ENCODE results near the gene RPL10A.

RPL10A gene

DNA sequence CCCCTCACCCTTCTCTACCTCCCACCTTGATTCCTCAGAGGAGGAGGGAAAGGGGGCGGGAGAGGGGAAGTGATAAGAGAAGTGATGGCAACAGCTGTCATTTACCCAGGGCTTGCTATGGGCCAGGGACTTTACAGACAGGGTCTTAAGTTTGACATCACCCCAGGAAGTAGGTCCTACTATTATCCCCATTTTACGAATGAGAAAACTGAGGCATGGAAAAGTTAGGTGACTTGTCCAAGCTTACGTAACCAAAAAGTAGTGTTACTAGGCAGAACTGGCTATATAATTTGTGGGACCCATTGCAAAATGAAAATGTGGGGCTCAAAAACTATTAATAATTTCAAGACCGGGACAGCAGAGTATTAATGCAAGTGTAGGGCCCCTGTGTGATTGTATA lies 26.6 kb upstream of the RPL10A start:
- TF ChIP-seq, protein P1, sequence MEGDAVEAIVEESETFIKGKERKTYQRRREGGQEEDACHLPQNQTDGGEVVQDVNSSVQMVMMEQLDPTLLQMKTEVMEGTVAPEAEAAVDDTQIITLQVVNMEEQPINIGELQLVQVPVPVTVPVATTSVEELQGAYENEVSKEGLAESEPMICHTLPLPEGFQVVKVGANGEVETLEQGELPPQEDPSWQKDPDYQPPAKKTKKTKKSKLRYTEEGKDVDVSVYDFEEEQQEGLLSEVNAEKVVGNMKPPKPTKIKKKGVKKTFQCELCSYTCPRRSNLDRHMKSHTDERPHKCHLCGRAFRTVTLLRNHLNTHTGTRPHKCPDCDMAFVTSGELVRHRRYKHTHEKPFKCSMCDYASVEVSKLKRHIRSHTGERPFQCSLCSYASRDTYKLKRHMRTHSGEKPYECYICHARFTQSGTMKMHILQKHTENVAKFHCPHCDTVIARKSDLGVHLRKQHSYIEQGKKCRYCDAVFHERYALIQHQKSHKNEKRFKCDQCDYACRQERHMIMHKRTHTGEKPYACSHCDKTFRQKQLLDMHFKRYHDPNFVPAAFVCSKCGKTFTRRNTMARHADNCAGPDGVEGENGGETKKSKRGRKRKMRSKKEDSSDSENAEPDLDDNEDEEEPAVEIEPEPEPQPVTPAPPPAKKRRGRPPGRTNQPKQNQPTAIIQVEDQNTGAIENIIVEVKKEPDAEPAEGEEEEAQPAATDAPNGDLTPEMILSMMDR (IDR thresholded peaks at IDR 0.05), result no peak

DNA sequence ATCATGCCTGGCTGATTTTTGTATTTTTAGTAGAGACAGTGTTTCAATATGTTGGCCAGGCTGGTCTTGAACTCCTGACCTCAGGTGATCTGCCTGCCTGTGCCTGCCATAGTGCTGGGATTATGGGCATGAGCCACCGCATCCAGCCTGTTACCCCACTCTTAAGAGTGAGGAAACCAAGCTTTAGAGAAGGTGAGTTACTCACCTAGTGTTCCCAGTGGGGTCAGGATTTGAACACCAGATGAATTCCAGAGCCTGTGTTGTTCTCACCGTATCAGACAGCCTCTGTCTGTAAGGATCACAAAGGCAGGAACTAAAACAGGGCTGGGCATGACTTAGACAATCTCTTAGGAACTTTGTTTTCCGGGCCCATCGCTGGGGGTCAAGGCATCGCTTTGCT lies 25.5 kb upstream of the RPL10A start:
- TF ChIP-seq, protein P1 (IDR thresholded peaks at IDR 0.05), result no peak

DNA sequence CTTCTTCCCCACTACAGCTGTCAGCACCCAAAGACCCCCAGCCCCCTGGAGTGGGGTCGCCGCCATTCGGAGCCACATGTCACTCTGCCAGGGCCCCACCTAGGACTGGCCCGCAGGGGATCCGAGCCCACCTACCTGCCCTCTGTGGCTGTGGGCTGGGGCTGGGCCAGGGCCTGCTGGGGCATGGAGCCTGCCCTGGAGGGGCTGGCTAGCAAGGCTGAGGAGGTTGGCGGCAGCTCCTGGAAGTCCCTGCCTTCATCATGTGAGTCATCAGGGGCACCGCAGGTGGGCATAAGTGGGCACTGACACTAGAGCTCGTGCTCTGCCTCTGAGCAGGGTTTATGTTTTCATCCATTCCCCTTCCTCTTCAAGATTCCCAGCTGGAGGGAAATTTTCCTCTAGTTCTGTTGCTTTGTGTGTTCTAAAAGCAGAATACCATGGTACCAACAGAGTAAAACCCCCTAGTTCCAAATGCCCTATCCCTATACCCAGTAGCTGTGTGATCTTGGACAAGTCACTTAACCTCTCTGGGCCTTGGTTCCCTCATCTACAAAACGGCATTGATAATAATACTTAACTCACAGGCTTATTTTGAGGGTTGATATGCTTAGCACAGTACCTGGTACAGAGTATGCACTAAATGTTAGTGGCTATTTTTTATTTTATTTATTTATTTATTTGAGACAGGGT lies 24.7 kb upstream of the RPL10A start:
- TF ChIP-seq, protein P1 (IDR thresholded peaks at IDR 0.05), result no peak

DNA sequence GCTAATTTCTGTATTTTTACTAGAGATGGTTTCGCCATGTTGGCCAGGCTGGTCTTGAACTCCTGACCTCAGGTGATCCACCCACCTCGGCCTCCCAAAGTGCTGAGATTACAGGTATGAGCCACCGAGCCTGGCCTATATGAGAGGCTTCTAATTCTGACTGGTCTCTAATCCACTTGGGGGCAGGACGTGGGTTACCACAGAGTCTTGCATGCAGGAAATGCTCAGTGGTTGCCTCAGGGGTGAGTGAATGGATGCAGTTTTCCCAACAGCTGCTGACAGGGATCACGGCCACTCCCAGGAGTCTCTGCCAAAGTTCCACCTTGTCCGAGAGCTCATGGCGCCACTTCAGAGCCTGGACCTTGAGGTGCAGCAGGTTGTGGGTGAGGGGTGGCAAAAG lies 22.5 kb upstream of the RPL10A start:
- TF ChIP-seq, protein P1 (IDR thresholded peaks at IDR 0.05), result no peak

DNA sequence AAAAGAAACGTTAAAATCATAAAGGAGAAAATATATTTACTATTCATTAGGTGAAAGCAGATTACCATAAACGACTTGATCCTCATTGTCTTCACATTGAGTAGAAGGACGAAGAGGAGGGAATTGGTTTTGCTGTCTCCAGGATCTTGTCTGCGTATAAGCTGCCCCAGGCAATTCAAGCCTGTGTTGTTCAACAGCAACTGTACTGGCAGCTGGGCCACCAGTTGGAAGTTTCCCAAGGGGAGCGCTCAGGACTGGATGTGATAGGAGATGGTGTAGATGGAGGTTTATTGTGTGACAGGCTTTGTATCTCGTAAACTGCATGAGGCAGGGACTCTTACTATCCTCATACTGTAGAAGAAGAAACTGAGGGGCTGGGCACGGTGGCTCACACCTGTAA lies 20.0 kb upstream of the RPL10A start:
- TF ChIP-seq, protein P1 (IDR thresholded peaks at IDR 0.05), result no peak

DNA sequence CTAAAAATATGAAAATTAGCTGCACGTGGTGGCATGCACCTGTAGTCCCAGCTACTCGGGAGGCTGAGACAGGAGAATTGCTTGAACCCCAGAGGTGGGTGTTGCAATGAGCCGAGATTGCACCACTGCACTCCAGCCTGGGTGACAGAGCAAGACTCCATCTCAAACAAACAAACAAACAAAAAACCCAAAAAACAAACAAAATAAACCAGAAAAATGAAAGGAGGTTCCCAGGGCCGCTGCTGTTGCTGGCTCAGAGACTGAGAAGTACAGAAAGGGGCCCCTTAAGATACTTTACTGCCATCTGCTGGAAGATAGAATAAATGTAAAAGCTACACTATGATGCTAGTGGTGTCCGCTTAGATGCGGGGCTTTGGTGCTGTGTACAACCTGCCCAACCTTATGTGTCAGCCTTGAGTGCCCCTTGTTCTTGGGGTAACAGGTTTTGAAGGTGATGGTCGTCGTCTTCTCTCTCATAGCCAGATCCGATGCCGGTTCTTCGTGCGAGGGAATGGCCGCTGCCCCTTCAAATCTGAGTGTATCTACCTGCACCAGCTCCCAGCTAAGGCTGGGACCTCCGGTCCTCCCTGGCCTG lies 18.8 kb upstream of the RPL10A start:
- TF ChIP-seq, protein P1 (IDR thresholded peaks at IDR 0.05), result peak; percentile 58

DNA sequence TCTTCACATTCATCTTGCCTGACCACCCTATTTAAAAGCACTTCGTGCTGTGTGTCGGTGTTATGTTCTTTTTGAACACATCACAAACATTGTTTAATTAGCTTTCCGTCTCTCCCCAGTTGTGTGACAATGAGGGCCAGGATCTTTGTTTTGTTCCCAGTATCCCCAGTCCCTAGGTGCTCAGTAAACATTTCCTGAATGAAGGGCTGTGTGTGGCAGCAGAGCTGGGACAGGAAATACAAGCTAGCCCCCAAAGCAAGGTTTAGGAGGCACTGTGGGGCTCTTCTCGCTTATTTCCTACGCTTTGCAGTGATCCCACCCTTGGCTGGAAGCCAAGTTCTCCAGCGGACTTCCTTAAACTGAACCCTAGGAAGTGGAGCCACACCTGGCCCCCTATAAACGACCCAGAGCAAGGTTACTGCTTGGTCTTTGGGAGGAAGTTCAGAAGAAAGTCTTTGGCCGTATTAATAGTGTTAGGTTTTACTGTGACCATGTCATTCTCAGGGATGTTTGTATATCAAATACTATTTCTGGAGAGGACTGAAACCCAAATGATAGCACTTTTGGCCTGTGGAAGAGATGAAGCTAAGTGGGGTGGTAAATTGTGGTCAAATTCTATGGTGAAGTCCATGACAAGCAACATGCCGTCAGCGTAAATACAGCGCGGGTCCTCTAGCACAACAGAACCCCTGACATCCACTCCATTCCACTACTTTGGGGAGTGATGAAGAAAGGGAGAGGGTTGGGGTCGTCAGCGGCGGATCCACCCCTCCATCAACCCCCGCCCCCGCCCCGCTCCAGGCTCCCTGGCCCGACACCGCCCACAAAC lies 16.6 kb upstream of the RPL10A start:
- TF ChIP-seq, protein P1 (IDR thresholded peaks at IDR 0.05), result no peak

Data from LNCAP (cell line).